ENCODE results near the gene PRAMEF25.
"Not testable (repeated sequence)": the region's sequence is repeated elsewhere in the genome, so short reads cannot be mapped to it uniquely, and the experiment has no call there.

The PRAMEF25 gene

GRCh38 chr1:13070474-13070873 lies at the start of gene PRAMEF25:
TSS of gene PRAMEF25 (plus strand) at chr1:13070774. CDS start at chr1:13073694, 2,920 bp downstream.
- not testable (repeated sequence) for H3K27me3 Mint-ChIP-seq (ENCODE audit: low read depth); H3K27ac Mint-ChIP-seq; DNase-seq (ENCODE audit: low spot score); H3K36me3 Mint-ChIP-seq (ENCODE audit: low read depth); H3K4me1 Mint-ChIP-seq (ENCODE audit: low read depth); H3K4me3 Mint-ChIP-seq; H3K9me3 Mint-ChIP-seq

- not testable (repeated sequence) for H3K4me1 Mint-ChIP-seq (ENCODE audit: low read depth); DNase-seq (ENCODE audit: low spot score); H3K9me3 Mint-ChIP-seq; H3K4me3 Mint-ChIP-seq; H3K36me3 Mint-ChIP-seq (ENCODE audit: low read depth); H3K27me3 Mint-ChIP-seq (ENCODE audit: low read depth); H3K27ac Mint-ChIP-seq
Observed at GRCh38 chr1:13056475-13056874, 14.1 kb upstream of the PRAMEF25 start, which contains the start of gene PRAMEF27. TSS of gene PRAMEF27 (minus strand) at chr1:13056575. CDS start at chr1:13053659, 2,916 bp downstream.

GRCh38 chr1:13116754-13117153 lies 46.2 kb downstream of the PRAMEF25 start, which contains the start of gene HNRNPCL2:
TSS of gene HNRNPCL2 (minus strand) at chr1:13116854. CDS start at chr1:13116400, 454 bp downstream.
- not testable (repeated sequence) for H3K27ac Mint-ChIP-seq; H3K27me3 Mint-ChIP-seq (ENCODE audit: low read depth); H3K4me3 Mint-ChIP-seq; H3K9me3 Mint-ChIP-seq; H3K4me1 Mint-ChIP-seq (ENCODE audit: low read depth); H3K36me3 Mint-ChIP-seq (ENCODE audit: low read depth); DNase-seq (ENCODE audit: low spot score)

Data from T-helper 2 cell treated with Interferon-gamma antibody and Interleukin-4, amounts not matched to agents 5 μg/mL and 100 μg/mL, for 36 hours (primary cell).